22Rv1 (cell line): ENCODE measurements around the gene GALNS.

ENCODE experiments used
- ZFX ChIP-seq: fragments of 450-650 bp; IDR thresholded peaks from 2 replicates; pipeline ENCODE4 v1.6.1; 2017; ENCODE audit warnings: antibody characterized with exemption, borderline replicate concordance
- TF ChIP-seq, protein P1 (sequence below): fragments of 450-650 bp; IDR thresholded peaks from 2 replicates; pipeline ENCODE4 v1.5.1; 2017; ENCODE audit warnings: mild to moderate bottlenecking

DNA sequence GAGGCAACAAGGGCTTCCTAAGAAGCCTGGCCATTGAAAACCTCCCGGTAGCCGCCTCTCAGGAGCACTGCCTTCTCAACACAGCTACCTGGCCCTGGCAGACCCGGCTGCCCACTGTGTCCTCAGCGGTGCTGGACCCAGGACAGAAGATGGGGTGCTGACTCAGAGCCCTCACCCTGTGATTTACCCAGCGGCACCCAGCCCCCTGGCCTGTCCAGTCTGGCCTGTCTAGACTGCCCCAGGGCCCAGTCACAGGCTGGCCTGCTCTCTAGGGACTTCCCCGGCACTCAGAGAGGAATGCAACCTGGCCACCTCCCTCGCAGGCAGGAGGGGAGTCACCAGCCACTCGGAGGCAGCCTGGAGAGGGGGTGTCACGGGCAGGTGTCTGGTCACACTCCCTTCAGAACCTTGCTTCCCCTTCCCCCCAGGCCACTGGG lies 91.8 kb downstream of the GALNS start:
- TF ChIP-seq, protein P1, sequence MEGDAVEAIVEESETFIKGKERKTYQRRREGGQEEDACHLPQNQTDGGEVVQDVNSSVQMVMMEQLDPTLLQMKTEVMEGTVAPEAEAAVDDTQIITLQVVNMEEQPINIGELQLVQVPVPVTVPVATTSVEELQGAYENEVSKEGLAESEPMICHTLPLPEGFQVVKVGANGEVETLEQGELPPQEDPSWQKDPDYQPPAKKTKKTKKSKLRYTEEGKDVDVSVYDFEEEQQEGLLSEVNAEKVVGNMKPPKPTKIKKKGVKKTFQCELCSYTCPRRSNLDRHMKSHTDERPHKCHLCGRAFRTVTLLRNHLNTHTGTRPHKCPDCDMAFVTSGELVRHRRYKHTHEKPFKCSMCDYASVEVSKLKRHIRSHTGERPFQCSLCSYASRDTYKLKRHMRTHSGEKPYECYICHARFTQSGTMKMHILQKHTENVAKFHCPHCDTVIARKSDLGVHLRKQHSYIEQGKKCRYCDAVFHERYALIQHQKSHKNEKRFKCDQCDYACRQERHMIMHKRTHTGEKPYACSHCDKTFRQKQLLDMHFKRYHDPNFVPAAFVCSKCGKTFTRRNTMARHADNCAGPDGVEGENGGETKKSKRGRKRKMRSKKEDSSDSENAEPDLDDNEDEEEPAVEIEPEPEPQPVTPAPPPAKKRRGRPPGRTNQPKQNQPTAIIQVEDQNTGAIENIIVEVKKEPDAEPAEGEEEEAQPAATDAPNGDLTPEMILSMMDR: no peak
- no peak for TF ChIP-seq ZFX
